IPS-20b (cell line): Measurements from ENCODE around the gene IL32.
A peak's percentile ranks its signal among the peaks of the same experiment; 100 is the strongest.

Source experiments
- H3K27ac ChIP-seq: one replicate; pipeline ENCODE4 v1.5.1; 2013; ENCODE audit warnings: low read length
- H3K27me3 ChIP-seq: 2 replicates; pipeline ENCODE4 v1.6.1; 2013; ENCODE audit warnings: mild to moderate bottlenecking, low read length, inconsistent platforms; ENCODE audit not compliant: insufficient read depth
- H3K36me3 ChIP-seq: 2 replicates; pipeline ENCODE4 v1.6.1; 2013; ENCODE audit warnings: low read depth, mild to moderate bottlenecking, inconsistent platforms, low read length, moderate library complexity; ENCODE audit not compliant: insufficient read depth
- H3K4me1 ChIP-seq: 2 replicates; pipeline ENCODE4 v1.6.1; 2013; ENCODE audit warnings: mild to moderate bottlenecking, control low read depth, inconsistent platforms, low read length, moderate library complexity; ENCODE audit not compliant: insufficient read depth
- H3K4me3 ChIP-seq: 2 replicates; pipeline ENCODE4 v1.5.1; 2013; ENCODE audit warnings: mild to moderate bottlenecking, low read length, inconsistent platforms
- H3K9ac ChIP-seq: 2 replicates; pipeline ENCODE4 v1.6.1; 2013; ENCODE audit warnings: low read depth, mild to moderate bottlenecking, inconsistent platforms, low read length, moderate library complexity
- H3K9me3 ChIP-seq: 2 replicates; pipeline ENCODE4 v1.6.1; 2013; ENCODE audit warnings: mild to moderate bottlenecking, low read depth, low read length, inconsistent platforms; ENCODE audit not compliant: insufficient read depth

IL32 gene

DNA sequence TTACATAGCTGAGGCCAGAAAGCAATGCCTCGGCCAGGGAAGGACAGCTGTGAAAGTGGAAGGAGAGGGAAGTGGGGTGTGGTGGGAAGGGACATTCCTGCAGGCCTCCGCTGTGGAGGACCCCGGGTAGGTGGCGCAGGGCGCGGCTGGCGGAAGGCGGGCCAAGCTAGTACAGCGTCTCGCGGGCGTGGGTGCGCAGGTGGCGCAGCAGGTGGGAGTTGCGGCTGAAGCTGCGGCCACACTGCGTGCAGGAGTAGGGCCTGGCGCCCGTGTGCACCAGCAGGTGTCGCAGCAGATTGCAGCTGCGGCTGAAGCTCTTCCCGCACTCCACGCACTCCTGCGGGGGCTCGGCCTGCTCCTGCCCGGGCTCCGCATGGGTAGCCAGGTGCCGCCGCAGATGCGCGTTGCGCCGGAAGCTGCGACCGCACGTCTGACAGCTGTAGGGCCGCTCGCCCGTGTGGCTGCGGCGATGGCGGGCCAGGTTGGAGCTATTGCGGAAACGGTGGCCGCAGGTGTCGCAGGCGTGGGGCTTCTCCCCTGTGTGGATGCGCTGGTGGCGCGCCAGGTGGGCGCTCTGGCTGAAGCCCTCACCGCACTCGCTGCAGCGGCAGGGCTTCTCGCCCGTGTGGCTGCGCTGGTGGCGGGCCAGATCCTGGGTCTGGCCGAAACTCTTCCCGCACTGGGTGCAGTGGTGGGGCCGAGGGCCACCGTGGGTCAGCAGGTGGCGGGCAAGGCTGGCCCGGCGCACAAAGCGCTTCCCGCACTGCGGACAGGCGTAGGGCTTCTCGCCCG lies 23.7 kb downstream of the IL32 start:
- no peak overlapping the region for H3K4me3 ChIP-seq
- H3K4me1 ChIP-seq: no peaks in the 10 kb centered on the region
- H3K27me3 ChIP-seq: no peaks in the 10 kb centered on the region
- no peak overlapping the region for H3K9ac ChIP-seq
- peaks cover 65% of the 10 kb centered on the region for H3K36me3 ChIP-seq
- no peak overlapping the region for H3K27ac ChIP-seq
- no peaks in the 10 kb centered on the region for H3K9me3 ChIP-seq

DNA sequence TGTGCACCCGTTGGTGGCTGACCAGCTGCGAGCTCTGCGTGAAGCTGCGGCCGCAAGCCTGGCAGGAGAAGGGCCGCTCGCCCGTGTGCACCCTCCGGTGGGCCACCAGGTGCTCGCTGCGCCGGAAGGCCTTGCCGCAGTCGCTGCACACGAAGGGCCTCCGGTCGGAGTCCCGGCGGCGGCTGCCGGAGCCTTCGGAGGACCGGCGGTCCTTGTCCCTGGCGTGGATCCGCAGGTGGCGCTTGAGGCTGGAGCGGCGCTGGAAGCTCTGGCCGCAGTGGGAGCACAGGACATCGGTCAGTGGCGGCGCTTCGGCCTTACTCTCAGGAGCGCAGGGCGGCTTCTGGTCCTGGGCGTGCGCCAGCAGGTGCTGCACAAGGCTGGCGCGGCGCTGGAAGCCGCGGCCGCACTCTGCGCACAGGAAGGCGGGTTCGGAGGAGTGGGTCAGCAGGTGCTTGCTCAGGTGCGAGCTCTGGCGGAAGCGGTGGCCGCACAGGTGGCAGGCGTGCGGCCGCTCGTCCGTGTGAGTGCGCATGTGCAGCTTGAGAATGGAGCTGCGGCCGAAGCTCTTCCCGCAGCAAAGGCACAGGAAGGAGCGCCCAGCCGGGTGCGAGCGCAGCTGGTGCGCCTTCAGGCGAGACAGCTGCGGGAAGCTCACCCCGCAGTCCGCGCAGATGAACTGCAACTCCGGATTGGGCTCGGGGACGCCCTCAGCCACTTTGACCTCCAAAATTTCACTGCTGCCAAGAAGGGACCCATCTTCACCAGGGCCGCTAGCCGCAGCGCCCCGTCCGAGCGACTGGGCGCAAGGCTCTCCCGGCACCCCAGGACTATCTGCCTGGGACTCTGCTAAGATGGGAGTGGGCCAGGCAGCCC lies 24.5 kb downstream of the IL32 start:
- H3K27me3 ChIP-seq: no peaks in the 10 kb centered on the region
- H3K4me1 ChIP-seq: no peaks in the 10 kb centered on the region
- H3K9me3 ChIP-seq: no peaks in the 10 kb centered on the region
- peaks cover 72% of the 10 kb centered on the region for H3K36me3 ChIP-seq
- no peak overlapping the region for H3K27ac ChIP-seq
- no peak overlapping the region for H3K9ac ChIP-seq
- no peak overlapping the region for H3K4me3 ChIP-seq

DNA sequence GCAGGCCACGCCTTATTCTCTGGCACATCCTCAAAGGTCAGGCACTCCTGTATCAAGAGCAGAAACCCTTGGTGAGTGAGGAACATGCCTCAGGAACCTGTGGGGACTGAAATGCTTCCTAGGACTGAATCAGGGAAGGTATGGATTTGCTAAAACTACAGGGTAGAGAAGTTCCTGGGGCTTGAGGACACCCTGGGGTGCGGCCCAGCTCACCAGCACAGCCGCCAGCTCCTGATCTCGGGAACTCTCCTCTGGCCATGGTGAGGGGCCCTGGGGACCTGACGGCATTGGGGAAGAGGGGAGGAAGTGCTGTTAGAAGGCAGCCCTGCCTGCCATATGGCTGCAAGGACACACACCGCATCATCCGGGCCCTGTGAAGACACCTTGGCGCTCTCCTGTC lies 26.1 kb downstream of the IL32 start:
- peaks cover 6% of the 10 kb centered on the region for H3K4me1 ChIP-seq
- peaks cover 78% of the 10 kb centered on the region for H3K36me3 ChIP-seq
- no peaks in the 10 kb centered on the region for H3K27me3 ChIP-seq
- no peak overlapping the region for H3K27ac ChIP-seq
- H3K9me3 ChIP-seq: no peaks in the 10 kb centered on the region
- no peak overlapping the region for H3K4me3 ChIP-seq
- H3K9ac ChIP-seq: no peak overlapping the region

DNA sequence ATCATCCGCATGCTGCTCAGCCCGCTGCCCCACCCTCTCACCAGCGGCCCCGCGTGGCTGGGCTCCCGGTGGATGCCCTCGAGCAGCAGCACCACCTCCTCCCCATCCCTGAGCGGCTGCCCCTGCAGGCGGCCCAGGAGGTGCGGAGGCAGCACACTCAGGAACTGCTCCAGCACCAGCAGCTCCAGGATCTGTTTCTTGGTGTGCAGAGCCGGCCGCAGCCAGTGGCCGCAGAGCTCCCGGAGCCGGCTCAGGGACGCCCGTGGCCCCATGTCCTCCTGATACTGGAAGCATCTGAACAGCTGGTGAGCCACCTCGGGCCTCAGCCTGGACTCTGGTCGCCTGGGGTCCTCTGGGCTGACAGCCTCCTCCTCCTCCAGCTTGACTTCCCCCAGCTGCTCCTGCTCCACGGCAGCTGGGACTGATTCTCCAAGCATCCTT lies 27.1 kb downstream of the IL32 start:
- peaks cover 11% of the 10 kb centered on the region for H3K4me1 ChIP-seq
- no peaks in the 10 kb centered on the region for H3K27me3 ChIP-seq
- no peak overlapping the region for H3K4me3 ChIP-seq
- H3K9me3 ChIP-seq: no peaks in the 10 kb centered on the region
- no peak overlapping the region for H3K27ac ChIP-seq
- peaks cover 86% of the 10 kb centered on the region for H3K36me3 ChIP-seq
- H3K9ac ChIP-seq: no peak overlapping the region

DNA sequence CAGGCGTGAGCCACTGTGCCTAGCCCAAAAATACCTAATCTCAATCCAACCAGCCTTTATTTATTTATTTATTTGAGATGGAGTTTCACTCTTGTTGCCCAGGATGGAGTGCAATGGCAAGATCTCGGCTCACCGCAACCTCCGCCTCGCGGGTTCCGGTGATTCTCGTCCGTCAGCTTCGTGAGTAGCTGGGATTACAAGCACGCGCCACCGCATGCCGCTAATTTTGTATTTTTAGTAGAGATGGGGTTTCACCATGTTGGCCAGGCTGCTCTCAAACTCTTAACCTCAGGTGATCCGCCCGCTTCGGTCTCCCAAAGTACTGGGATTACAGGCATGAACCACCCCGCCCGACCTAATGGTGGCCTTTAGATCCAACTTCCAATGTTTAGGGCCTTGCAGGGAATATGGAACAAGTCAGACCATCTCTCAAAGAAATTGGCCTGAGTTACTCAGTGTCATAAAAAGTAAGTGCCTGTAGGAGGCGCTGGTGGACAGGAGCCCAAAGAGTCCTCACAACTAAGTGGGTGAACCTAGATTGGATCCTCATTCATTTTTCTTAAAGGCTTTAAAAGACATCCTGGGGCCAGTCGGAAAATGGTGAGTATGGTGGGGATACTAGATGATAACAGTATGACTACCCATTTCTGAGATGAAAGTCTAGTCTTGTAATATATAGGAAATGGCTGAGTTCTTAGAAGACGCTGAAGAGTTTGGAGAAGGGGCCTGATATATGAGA lies 29.0 kb downstream of the IL32 start:
- H3K27me3 ChIP-seq: no peaks in the 10 kb centered on the region
- H3K27ac ChIP-seq: no peak overlapping the region
- no peak overlapping the region for H3K9ac ChIP-seq
- H3K9me3 ChIP-seq: no peaks in the 10 kb centered on the region
- peaks cover 13% of the 10 kb centered on the region for H3K4me1 ChIP-seq
- no peak overlapping the region for H3K4me3 ChIP-seq
- peaks cover 70% of the 10 kb centered on the region for H3K36me3 ChIP-seq

DNA sequence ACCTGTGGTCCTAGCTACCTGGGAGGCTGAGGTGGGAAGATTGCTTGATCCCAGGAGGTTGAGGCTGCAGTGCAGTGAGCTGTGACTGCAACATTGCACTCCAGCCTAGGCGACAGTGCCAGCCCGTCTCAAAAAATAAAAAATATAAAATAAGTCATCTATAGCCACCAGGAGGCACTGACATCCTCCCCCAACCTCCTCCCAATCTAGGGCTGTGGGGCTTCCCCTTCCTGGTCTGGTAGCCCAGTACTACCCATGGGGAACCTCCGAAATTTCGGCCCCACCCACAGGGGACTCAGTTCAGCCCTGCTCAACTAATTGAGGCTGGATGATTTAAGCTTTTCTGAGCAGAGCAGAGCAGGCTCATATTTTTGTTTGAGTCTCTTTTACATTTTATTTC lies 30.4 kb downstream of the IL32 start:
- no peak overlapping the region; the same call in 1 of the 2 replicates for H3K9ac ChIP-seq
- no peaks in the 10 kb centered on the region for H3K9me3 ChIP-seq
- H3K4me1 ChIP-seq: peaks cover 17% of the 10 kb centered on the region
- no peak overlapping the region for H3K27ac ChIP-seq
- H3K36me3 ChIP-seq: peaks cover 56% of the 10 kb centered on the region
- H3K4me3 ChIP-seq: no peak overlapping the region; the same call in 1 of the 2 replicates
- H3K27me3 ChIP-seq: no peaks in the 10 kb centered on the region

DNA sequence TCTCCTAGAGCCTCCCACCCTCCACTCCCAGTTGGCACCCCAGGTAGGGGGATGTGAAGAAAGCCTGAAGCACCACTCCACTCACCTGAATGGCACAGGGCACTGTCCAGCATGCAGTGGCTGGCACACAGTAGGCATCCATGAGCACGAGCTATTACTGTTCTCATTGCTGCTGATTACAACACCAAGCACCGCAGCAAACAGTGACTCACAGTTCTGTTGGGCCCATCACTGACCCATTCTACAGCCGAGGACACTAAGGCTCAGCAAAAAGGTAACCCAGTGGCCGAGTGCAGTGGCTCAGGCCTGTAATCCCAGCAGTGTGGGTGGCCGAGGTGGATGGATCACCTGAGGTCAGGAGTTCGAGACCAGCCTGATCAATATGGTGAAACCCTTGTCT lies 30.9 kb downstream of the IL32 start:
- H3K27ac ChIP-seq: peak overlapping the region; percentile 99
- peak overlapping the region; percentile 97; the same call in 1 of the 2 replicates for H3K4me3 ChIP-seq
- H3K27me3 ChIP-seq: no peaks in the 10 kb centered on the region
- H3K36me3 ChIP-seq: peaks cover 51% of the 10 kb centered on the region
- no peaks in the 10 kb centered on the region for H3K9me3 ChIP-seq
- peak overlapping the region; percentile 39; the same call in 1 of the 2 replicates for H3K9ac ChIP-seq
- H3K4me1 ChIP-seq: peaks cover 20% of the 10 kb centered on the region

DNA sequence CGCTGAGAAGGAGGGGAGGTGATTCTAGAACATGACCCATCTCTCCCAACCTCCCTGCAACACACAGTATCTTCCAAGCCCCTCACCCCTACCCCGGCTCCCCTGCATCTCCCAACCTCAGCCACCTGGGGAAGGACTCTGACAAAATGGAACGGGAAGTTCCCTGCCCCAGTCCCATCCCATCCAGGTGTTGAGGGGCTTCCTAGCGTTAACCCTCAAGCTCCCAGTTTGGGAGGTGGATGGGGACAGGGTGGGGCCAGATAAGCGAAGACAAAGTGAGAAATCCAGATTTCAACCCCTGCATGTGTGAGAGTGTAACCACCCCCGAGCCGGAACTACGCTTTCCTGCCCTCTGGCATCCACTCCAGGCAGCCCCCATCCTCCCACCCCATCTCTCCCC lies 31.8 kb downstream of the IL32 start:
- H3K36me3 ChIP-seq: peaks cover 42% of the 10 kb centered on the region
- H3K4me1 ChIP-seq: peaks cover 20% of the 10 kb centered on the region
- H3K27ac ChIP-seq: peak overlapping the region; percentile 99
- no peaks in the 10 kb centered on the region for H3K9me3 ChIP-seq
- peak overlapping the region; percentile 98 for H3K9ac ChIP-seq
- H3K27me3 ChIP-seq: no peaks in the 10 kb centered on the region
- peak overlapping the region; percentile 97 for H3K4me3 ChIP-seq

DNA sequence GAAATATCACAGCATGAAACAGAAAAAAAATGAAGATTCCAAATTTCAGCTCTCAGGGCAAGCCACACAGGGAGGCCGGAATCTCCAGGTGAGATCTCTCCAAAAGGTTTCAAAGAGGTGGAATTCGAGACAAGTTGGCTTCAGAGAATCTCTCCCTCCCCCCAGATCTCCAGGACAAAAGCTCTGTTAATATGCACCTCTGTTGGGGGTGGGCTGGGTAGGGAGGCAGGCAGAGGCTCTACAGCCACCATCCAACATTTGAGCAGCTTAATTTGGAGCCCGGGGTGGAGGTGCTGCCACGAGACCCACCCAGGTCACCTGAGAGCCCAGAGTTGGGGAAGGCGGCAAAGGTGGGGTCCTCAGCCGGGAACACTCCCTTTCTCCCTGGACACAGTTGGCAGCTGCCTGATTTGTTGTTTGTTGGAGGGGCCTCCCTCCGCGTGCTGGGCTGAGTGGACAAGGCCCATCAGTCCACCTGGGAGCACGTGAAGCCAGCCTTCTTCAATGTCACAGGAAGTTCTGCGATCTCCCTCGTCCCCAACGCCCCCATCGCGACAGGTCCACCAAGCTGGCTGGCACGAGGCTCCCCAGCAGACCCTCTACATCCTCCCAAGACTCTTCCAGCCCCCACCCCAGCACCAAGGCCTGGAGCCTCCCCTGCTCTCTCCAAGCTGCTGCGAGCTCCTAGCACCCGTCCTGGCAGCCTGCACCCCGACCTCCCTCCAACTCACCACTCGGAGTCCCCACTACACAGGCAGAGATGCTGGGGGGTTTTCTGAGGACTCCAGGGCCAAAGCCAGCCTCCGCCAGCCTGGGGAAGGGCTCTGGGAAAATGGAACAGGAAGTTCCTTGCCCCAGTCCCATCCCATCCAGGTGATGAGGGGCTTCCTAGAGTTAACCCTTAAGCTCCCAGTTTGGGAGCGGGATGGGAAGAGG lies 33.3 kb downstream of the IL32 start, which contains the start of gene ZSCAN10:
ZSCAN10 (minus strand) TSS at position 836 of the 936 bp plus-strand sequence. CDS start 6,357 bp downstream, outside the sequence.
- peaks cover 20% of the 10 kb centered on the region for H3K4me1 ChIP-seq
- no peaks in the 10 kb centered on the region for H3K9me3 ChIP-seq

DNA sequence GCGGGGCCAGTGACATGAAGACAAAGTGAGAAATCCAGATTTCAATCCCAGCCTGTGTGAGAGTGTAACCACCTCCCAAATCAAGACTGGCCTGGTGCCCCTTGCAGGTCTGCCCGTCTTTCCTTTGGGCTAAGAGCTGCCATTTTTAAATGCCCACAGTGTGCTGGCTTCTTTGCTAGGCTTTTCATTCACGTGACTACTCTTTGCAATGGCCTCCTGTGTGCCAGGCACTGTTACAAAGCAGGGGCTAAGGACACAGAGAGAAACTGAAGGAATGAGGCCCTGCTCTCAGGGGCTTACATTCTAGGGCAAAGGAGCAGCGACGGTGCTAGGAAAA lies 33.9 kb downstream of the IL32 start:
- H3K27me3 ChIP-seq: no peaks in the 10 kb centered on the region
- peak overlapping the region; percentile 98 for H3K9ac ChIP-seq
- no peaks in the 10 kb centered on the region for H3K9me3 ChIP-seq
- H3K27ac ChIP-seq: peak overlapping the region; percentile 99
- H3K4me3 ChIP-seq: peak overlapping the region; percentile 97
- H3K36me3 ChIP-seq: peaks cover 24% of the 10 kb centered on the region
- H3K4me1 ChIP-seq: peaks cover 20% of the 10 kb centered on the region

More for the DNA sequence above, 33.3 kb downstream of the IL32 start, which contains the start of gene ZSCAN10:
- peak within 1 kb of the TSS; percentile 98 for H3K9ac ChIP-seq
- H3K27ac ChIP-seq: peak within 1 kb of the TSS; percentile 99
- peak within 1 kb of the TSS; percentile 97 for H3K4me3 ChIP-seq
- H3K36me3 ChIP-seq: peaks cover 28% of the 10 kb centered on the region
- no peaks in the 10 kb centered on the region for H3K27me3 ChIP-seq
